CD14-positive monocyte (primary cell): Measurements from ENCODE around the gene GNAI1. TPM values are rescaled to one million over a fixed set of nuclear protein-coding genes. Genes with fewer than 3 reads are reported as not detected.

Experiments
- DNase-seq, 3 donors: peaks; one replicate each; pipeline ENCODE4 v3.0.0-alpha.2; 2011 to 2022
- H2AFZ ChIP-seq: 2 replicates; pipeline ENCODE4 v1.6.0; 2012; ENCODE audit warnings: mild to moderate bottlenecking, low read depth, low read length, inconsistent platforms; ENCODE audit not compliant: insufficient read depth, poor library complexity, severe bottlenecking
- H3K27ac ChIP-seq, 2 donors: 1 replicate in 1 of 2; 2 replicates in 1 of 2; pipeline ENCODE4 v1.5.1; 2012 to 2013; ENCODE audit warnings: low read length in 2 of 2, control low read depth in 1 of 2, inconsistent platforms in 1 of 2, low read depth in 1 of 2, mild to moderate bottlenecking in 1 of 2
- H3K27me3 ChIP-seq, 2 donors: one replicate each; pipeline versions ENCODE4 v1.6.0 to v1.6.1; 2011 to 2013; ENCODE audit warnings: low read length in 2 of 2; ENCODE audit not compliant: control insufficient read depth in 2 of 2, insufficient read depth in 2 of 2
- H3K36me3 ChIP-seq, 2 donors: replicated peaks in 1 of 2; 1 replicate in 1 of 2; 2 replicates in 1 of 2; pipeline versions ENCODE4 v1.5.1 to v1.6.1; 2012 to 2013; ENCODE audit warnings: low read length in 2 of 2, control low read depth in 1 of 2, inconsistent platforms in 1 of 2, mild to moderate bottlenecking in 1 of 2; ENCODE audit not compliant: insufficient read depth in 2 of 2, control insufficient read depth in 1 of 2
- H3K4me1 ChIP-seq, 2 donors: 1 replicate in 1 of 2; 2 replicates in 1 of 2; pipeline versions ENCODE4 v1.5.1 to v1.6.1; 2012 to 2013; ENCODE audit warnings: low read length in 2 of 2, control low read depth in 1 of 2, inconsistent platforms in 1 of 2, mild to moderate bottlenecking in 1 of 2, moderate library complexity in 1 of 2; ENCODE audit not compliant: insufficient read depth in 2 of 2, control insufficient read depth in 1 of 2
- H3K4me2 ChIP-seq: replicated peaks from 2 replicates; pipeline ENCODE3; 2012; ENCODE audit warnings: low read length, moderate library complexity, mild to moderate bottlenecking; ENCODE audit not compliant: poor library complexity, severe bottlenecking; ENCODE audit errors: extremely low read depth
- H3K4me3 ChIP-seq, 3 experiments: fragments of 200-600 bp in 1 of 3; sonication (generic) in 1 of 3; replicated peaks in 1 of 3; 1 replicate in 2 of 3; 2 replicates in 1 of 3; pipeline ENCODE4 v1.5.1; 2011 to 2013; ENCODE audit warnings: low read length in 3 of 3, mild to moderate bottlenecking in 3 of 3, control low read depth in 2 of 3, low read depth in 2 of 3, inconsistent platforms in 1 of 3, moderate library complexity in 1 of 3
- H3K79me2 ChIP-seq: 2 replicates; pipeline ENCODE4 v1.6.0; 2012; ENCODE audit warnings: mild to moderate bottlenecking, control low read depth, inconsistent platforms, low read length, moderate library complexity; ENCODE audit not compliant: insufficient read depth
- H3K9ac ChIP-seq: 2 replicates; pipeline ENCODE4 v1.6.0; 2017; ENCODE audit warnings: low read length, mild to moderate bottlenecking; ENCODE audit not compliant: insufficient read depth, poor library complexity, severe bottlenecking
- H3K9me3 ChIP-seq, 2 donors: replicated peaks in 1 of 2; 1 replicate in 1 of 2; 2 replicates in 1 of 2; pipeline versions ENCODE4 v1.5.1 to v1.6.1; 2012 to 2013; ENCODE audit warnings: low read length in 2 of 2, control low read depth in 1 of 2; ENCODE audit not compliant: control insufficient read depth in 1 of 2, insufficient read depth in 1 of 2
- H4K20me1 ChIP-seq: 2 replicates; pipeline ENCODE4 v1.6.0; 2012; ENCODE audit warnings: mild to moderate bottlenecking, low read length, control low read depth, moderate library complexity; ENCODE audit not compliant: insufficient read depth
- H3K27ac Mint-ChIP-seq, 7 donors: one replicate each; pipeline ENCODE4 v1.8.0; 2020; ENCODE audit warnings: mild to moderate bottlenecking in 7 of 7, mixed read lengths in 7 of 7, moderate library complexity in 6 of 7, inconsistent platforms in 2 of 7
- H3K27me3 Mint-ChIP-seq, 3 donors: one replicate each; pipeline ENCODE4 v1.8.0; 2021 to 2022; ENCODE audit warnings: low read depth in 3 of 3, mild to moderate bottlenecking in 3 of 3, mixed read lengths in 3 of 3, moderate library complexity in 3 of 3, inconsistent platforms in 1 of 3
- H3K36me3 Mint-ChIP-seq, 2 donors: one replicate each; pipeline ENCODE4 v1.8.0; 2020; ENCODE audit warnings: mixed read lengths in 2 of 2, inconsistent platforms in 1 of 2, mild to moderate bottlenecking in 1 of 2
- H3K4me1 Mint-ChIP-seq: one replicate; pipeline ENCODE4 v1.8.0; 2020; ENCODE audit warnings: mild to moderate bottlenecking, mixed read lengths
- H3K4me3 Mint-ChIP-seq, 2 donors: one replicate each; pipeline ENCODE4 v1.8.0; 2020; ENCODE audit warnings: mild to moderate bottlenecking in 2 of 2, mixed read lengths in 2 of 2, moderate library complexity in 1 of 2
- H3K9me3 Mint-ChIP-seq, 7 donors: one replicate each; pipeline ENCODE4 v1.8.0; 2020 to 2022; ENCODE audit warnings: mixed read lengths in 7 of 7, mild to moderate bottlenecking in 6 of 7, moderate library complexity in 6 of 7, inconsistent platforms in 2 of 7
- WGBS: methylation state at CpG from one replicate; pipeline ENCODE4 v1.1.5; 2013; ENCODE audit warnings: missing lambda C conversion rate; ENCODE audit not compliant: insufficient coverage; 5-methylcytosine and 5-hydroxymethylcytosine counted together
- intact Hi-C, 2 donors: fragments of 100-400 bp; cut with micrococcal nuclease; formaldehyde crosslinking; loops; one replicate each; pipeline versions ENCODE4 v1.15.0 to v1.15.1; 2023
- polyA plus RNA-seq, 3 donors: library from polyadenylated mRNA; depleted of rRNA in 1 of 3; unstranded in 2 of 3; stranded (reverse) in 1 of 3; fragments of 300-500 nt in 2 of 3; fragments of >200 nt in 1 of 3; fragmentation: Illumina TruSeq in 2 of 3; gene quantifications; 1 replicate in 2 of 3; 2 replicates in 1 of 3; pipeline ENCODE4 v1.2.3, GENCODE V29; 2012 to 2021
- TF ChIP-seq, protein P1 (sequence below): fragments of 200-600 bp; IDR thresholded peaks from one replicate; pipeline ENCODE4 v1.8.0; 2022; ENCODE audit warnings: antibody characterized with exemption, mild to moderate bottlenecking

The GNAI1 gene
- polyA plus RNA-seq, 3 donors: 0.72 to 1.0 (median 0.79) TPM

DNA sequence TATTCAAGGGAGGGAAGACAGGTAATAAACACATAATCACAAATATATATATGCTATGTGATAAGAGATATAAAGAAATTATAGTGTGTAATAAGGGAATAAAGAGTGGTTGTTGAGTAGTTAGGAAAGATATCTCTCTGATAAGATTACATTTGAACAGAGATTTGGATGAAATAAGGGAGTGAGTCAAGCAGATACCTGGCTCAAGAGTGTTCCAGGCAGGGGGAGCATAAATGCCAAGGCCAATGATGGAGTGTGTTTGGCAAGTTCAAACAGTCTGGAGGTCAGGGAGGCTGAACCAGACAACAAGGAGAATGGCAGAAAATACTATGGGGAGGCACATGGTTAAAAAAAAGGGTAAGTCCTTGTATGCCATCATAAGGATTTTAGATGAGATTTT lies 4.8 kb upstream of the GNAI1 start:
- Histone ChIP-seq H3K36me3 (no peaks in the 10 kb centered on the region), H3K27ac (no peak overlapping the region), H3K4me3 (no peak overlapping the region), H3K27me3 (peaks cover 0 to 2% of the 10 kb centered on the region in 2 donors), H2AFZ (no peak overlapping the region), H3K9me3 (no peaks in the 10 kb centered on the region), H3K4me1 (peaks cover 11 to 15% of the 10 kb centered on the region in 2 donors), H3K9ac (no peak overlapping the region), H4K20me1 (no peaks in the 10 kb centered on the region), H3K4me2 (no peak overlapping the region), H3K79me2 (no peaks in the 10 kb centered on the region)
- Mint-ChIP-seq H3K4me1 (peaks cover 14% of the 10 kb centered on the region), H3K4me3 (no peak overlapping the region), H3K9me3 (peaks cover 0 to 2% (median 0%) of the 10 kb centered on the region in 7 donors), H3K36me3 (no peaks in the 10 kb centered on the region), H3K27ac (no peak overlapping the region), H3K27me3 (peaks cover 5 to 14% (median 10%) of the 10 kb centered on the region in 3 donors)
- TF ChIP-seq, protein P1, sequence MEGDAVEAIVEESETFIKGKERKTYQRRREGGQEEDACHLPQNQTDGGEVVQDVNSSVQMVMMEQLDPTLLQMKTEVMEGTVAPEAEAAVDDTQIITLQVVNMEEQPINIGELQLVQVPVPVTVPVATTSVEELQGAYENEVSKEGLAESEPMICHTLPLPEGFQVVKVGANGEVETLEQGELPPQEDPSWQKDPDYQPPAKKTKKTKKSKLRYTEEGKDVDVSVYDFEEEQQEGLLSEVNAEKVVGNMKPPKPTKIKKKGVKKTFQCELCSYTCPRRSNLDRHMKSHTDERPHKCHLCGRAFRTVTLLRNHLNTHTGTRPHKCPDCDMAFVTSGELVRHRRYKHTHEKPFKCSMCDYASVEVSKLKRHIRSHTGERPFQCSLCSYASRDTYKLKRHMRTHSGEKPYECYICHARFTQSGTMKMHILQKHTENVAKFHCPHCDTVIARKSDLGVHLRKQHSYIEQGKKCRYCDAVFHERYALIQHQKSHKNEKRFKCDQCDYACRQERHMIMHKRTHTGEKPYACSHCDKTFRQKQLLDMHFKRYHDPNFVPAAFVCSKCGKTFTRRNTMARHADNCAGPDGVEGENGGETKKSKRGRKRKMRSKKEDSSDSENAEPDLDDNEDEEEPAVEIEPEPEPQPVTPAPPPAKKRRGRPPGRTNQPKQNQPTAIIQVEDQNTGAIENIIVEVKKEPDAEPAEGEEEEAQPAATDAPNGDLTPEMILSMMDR: no peak
- intact Hi-C loops: no loop called here
- no peak for DNase-seq

DNA sequence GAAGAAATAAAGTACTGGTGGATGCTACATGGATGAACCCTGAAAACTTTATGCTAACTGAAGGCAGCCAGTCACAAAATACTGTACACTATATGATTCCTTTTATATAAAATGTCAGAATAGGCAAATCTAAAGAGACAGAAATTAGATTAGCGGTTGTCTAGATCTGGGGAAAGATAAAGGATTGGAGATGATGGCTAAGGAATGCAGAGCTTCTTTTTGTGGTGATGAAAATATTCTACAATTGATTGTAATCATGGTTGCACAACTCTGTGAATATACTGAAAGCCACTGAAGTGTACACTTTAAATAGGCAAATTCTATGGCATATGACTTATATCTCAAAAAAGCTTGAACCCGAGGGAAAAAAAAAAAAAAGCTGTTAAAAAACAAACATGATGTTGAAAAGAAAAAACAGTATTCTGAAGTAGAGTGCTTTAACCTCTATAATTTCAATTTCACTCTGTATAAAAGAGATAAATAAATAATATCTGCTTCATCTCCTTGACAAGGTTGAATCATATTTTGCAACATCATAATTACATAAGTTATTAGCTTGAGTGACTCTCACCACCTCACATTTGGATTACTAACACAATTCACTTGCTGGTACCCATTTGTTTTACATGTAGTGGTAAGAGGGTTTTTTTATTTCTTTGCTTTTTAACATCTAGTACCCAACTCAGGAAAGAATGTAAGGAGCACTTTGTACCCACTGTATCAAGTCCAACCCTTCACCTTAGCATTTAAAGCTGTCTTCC lies 2.8 kb upstream of the GNAI1 start:
- no peak overlapping the region for H3K27ac ChIP-seq
- no peaks in the 10 kb centered on the region for H3K9me3 ChIP-seq
- no peaks in the 10 kb centered on the region for H3K36me3 ChIP-seq
- no peak overlapping the region for H3K4me2 ChIP-seq
- H3K4me1 Mint-ChIP-seq: peaks cover 22% of the 10 kb centered on the region
- TF ChIP-seq, protein P1: no peak
- no peaks in the 10 kb centered on the region for H4K20me1 ChIP-seq
- peaks cover 17 to 30% (median 24%) of the 10 kb centered on the region in 3 donors for H3K27me3 Mint-ChIP-seq
- H3K4me1 ChIP-seq: peaks cover 19 to 22% of the 10 kb centered on the region in 2 donors
- H3K27ac Mint-ChIP-seq: no peak overlapping the region
- H3K79me2 ChIP-seq: no peaks in the 10 kb centered on the region
- H3K27me3 ChIP-seq: peaks cover 12 to 16% of the 10 kb centered on the region in 2 donors
- intact Hi-C loops: no loop called here
- no peak overlapping the region for H3K4me3 Mint-ChIP-seq
- H3K36me3 Mint-ChIP-seq: peaks cover 0 to 4% of the 10 kb centered on the region in 2 donors
- no peak overlapping the region for H3K4me3 ChIP-seq
- peaks cover 0 to 2% (median 0%) of the 10 kb centered on the region in 7 donors for H3K9me3 Mint-ChIP-seq
- DNase-seq: no peak
- no peak overlapping the region for H2AFZ ChIP-seq
- WGBS: no CpG with 5 or more reads among the region's 2 CpGs
- H3K9ac ChIP-seq: no peak overlapping the region
